GM18505 (cell line): Measurements from ENCODE around the gene EYS.
A peak's percentile ranks its signal among the peaks of the same experiment; 100 is the strongest.

Source experiments
- ATAC-seq: cut with Tn5 transposase; IDR thresholded peaks from one replicate; pipeline ENCODE4 v1.9.1; 2021; ENCODE audit not compliant: unreplicated experiment
- POLR2A ChIP-seq: IDR thresholded peaks from 4 replicates; pipeline ENCODE4 v1.6.1; 2011; ENCODE audit warnings: borderline replicate concordance; ENCODE audit not compliant: insufficient read depth, insufficient read length; ENCODE audit errors: extremely low read depth

Gene EYS

DNA sequence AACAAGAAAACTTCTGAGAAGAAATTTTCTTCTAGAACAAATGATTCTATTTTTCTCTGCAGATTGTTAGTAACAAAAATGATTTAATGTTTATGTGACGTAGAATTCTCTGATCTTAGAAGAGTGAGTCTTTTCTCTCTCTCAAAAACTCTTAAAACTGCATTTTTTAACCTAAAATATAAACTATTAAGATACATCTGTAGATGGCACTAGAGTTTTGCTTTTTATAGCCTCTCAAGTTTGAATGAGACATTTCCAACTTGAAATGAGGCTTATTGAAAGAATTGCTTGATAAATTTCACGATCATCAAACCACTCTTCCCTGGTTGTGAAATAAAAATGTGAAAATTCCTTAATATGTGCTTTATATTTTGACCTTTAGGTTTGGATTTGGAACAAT, 2017.6 kb downstream of the EYS start:
- ATAC-seq, result no peak
- no peak for TF ChIP-seq POLR2A

GRCh38 chr6:63685446-63686379, 2021.3 kb downstream of the EYS start:
- TF ChIP-seq POLR2A, result no peak
- peak; percentile 88 for ATAC-seq

DNA sequence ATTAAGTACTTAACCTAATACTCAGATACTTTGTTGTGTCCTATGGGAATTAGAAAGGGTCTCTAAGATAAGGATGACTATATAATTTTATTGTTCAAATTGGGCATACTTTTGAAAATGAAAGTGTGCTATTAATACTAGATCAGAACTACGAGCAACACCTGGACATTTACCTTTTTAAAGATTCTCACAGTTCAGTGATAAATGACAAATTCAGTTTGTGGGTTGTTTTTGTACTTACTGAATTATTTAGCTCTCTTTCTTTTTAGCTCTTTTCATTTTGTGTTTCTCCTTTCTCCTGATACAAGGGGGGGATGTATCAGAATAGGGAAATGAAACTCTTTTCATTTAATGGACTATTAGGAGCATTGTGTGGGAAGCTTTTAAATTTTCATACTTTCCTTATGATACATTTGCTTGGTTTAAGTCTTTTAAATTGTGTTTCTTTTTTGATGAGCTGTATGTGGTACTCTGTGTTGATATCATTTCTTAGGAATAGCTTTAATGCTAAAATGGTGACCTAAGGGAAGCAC, 2023.9 kb downstream of the EYS start:
- TF ChIP-seq POLR2A, result no peak
- ATAC-seq, result no peak

GRCh38 chr6:63677282-63677681, 2029.7 kb downstream of the EYS start:
- ATAC-seq, result no peak
- no peak for TF ChIP-seq POLR2A

GRCh38 chr6:63676412-63677114, 2030.5 kb downstream of the EYS start:
- no peak for ATAC-seq
- TF ChIP-seq POLR2A, result no peak

DNA sequence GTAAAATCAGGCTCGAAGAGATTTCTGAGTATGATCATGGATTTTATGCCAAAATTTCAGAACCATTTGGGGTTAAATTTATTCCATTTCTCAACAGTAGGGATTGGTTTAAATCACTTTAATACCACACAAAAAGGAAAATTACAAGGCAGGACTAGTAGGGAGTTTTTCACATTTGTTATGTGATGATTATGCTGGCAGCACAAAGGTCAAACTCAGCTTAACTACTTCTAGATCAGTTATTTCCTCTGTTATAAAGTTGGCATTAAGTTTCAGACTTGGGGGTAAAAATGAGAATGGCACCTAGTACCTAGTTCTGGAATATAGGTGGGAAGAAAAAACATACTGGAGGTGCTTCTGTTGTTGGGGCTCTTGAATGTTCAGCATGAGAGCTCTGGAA, 2031.9 kb downstream of the EYS start:
- ATAC-seq, result no peak

DNA sequence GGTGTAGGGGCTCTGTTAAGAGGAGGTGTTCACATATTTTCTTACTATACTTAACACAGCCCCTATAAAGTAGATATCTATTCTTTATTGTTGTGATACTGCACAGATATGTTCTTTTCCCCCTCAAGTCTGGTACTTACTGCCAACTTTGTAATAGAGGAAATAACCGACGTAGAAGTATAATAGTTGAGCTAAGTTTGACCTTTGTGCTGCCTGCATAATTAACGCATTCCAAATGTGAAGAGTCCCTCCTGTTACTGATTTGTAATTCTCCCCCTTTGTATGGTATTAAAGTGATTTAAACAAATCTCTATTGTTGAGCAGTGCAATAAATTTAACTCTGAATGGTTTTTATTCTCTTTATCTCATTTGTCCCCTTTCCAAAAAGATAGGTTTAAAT, 2032.4 kb downstream of the EYS start:
- ATAC-seq, result no peak
- TF ChIP-seq POLR2A, result no peak

More for the DNA sequence above, 2031.9 kb downstream of the EYS start:
- no peak for TF ChIP-seq POLR2A

GRCh38 chr6:63673692-63674091, 2033.3 kb downstream of the EYS start:
- no peak for ATAC-seq
- TF ChIP-seq POLR2A, result no peak

DNA sequence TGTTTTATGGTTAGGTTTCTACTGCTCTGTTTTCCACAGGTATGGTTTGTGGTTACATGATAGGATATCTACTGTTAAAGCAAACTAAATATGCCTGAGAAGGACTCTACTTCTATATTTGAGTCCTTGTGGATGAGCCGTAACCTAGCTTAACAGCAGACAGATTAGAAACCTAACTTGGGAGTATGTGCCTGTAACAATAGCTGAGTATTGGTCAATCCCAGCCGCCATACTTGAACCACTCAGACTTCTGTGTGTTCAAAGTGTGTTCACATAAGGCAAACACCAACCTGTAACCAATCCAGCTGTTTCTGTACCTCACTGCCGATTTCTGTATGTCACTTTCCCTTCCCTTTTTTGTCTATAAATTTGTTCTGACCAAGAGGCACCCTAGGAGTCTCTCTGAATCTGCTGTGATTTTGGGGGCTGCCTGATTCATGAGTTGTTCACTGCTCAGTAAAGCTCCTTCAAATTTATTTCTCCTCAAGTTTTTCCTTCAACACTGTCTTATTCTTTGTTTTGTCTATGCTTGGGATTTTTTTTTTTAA, 2034.4 kb downstream of the EYS start:
- ATAC-seq, result no peak
- TF ChIP-seq POLR2A, result no peak

DNA sequence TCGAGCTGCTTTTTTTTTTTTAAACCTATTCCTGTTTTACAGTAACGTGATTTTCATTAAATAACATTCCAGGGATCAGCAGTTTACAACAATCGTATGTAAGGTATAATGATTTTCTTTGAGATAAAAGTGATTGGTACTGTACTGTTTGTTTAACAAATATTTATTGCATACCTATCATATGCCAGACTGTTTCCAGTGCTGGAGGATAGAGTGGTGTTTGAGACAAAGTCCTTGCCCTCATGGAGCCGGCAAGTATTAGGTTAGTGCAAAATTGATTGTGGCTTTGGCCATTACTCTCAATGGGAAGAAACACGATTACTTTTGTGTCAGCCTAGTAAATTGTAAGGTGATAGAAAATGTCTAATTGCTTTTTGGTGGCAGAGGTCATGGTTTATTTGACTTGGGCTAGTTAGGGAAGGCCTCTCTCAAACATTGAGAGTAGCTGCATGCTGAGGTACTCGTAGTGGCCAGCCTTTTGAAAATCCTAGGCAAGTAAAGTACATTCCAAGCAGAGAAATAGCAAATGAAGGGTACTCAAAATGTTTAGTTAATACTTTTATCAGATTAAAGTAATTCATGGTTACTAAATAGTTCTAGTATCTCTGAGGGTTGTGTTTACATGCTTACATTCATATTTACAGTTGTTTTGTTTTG, 2035.8 kb downstream of the EYS start:
- ATAC-seq, result no peak
- no peak for TF ChIP-seq POLR2A
